HepG2 (cell line): Measurements from ENCODE around the gene FBXL20. TPM values are rescaled to one million over a fixed set of nuclear protein-coding genes. Genes with fewer than 3 reads are reported as not detected.

Experiments
- ATAC-seq: fragments of 200-7000 bp; cut with Tn5 transposase; 3 replicates; pipeline ENCODE4 v1.9.1; 2020; ENCODE audit warnings: mild to moderate bottlenecking, moderate library complexity
- BruUV-seq: library from RNA; stranded (reverse); fragments of 400-500 nt; replicated peaks from 2 replicates; lab custom pipeline; 2021; lab: Mats Ljungman, UMichigan
- CTCF ChIA-PET: fragments of 300-600 bp; formaldehyde crosslinking; extraction: SDS; loops from one replicate; lab custom pipeline; 2021; ENCODE audit warnings: low total read pairs, inconsistent platforms, low intra/inter-chr PET ratio; lab: Yijun Ruan, JAX
- POLR2A ChIA-PET: fragments of 350-600 bp; sonication (Branson Sonifier 250); formaldehyde crosslinking; loops from one replicate; lab custom pipeline; 2020; ENCODE audit warnings: antibody characterized with exemption, inconsistent platforms; lab: Yijun Ruan, JAX
- DNase-seq: peaks from one replicate; pipeline ENCODE4 v3.0.0-alpha.2; 2015; ENCODE audit warnings: low spot score
- FAIRE-seq: peaks from 3 replicates; lab custom pipeline; 2011; peaks lifted over from hg19 to GRCh38; lab: Jason Lieb, UNC
- H2AFZ ChIP-seq: one replicate; pipeline ENCODE4 v1.6.1; 2011; ENCODE audit warnings: low read length, inconsistent platforms
- H3K27ac ChIP-seq: fragments of 300-600 bp; 3 replicates; pipeline ENCODE4 v1.8.0; 2011; ENCODE audit warnings: mixed run types, mild to moderate bottlenecking, mixed read lengths, low read length, inconsistent platforms; ENCODE audit not compliant: insufficient read depth; ENCODE audit errors: extremely low read length
- H3K27me3 ChIP-seq, 2 experiments: fragments of 200-600 bp in 1 of 2; 2 replicates in 1 of 2; 3 replicates in 1 of 2; pipeline versions ENCODE4 v1.6.0 to v1.8.0; 2011; ENCODE audit warnings: low read length in 2 of 2, mild to moderate bottlenecking in 2 of 2, moderate library complexity in 2 of 2, inconsistent platforms in 1 of 2; ENCODE audit not compliant: insufficient read depth in 2 of 2, control insufficient read depth in 1 of 2
- H3K36me3 ChIP-seq, 2 experiments: fragments of 200-600 bp in 1 of 2; replicated peaks in 1 of 2; 2 replicates in 1 of 2; 3 replicates in 1 of 2; pipeline versions ENCODE4 v1.5.1 to v1.8.0; 2011; ENCODE audit warnings: low read length in 2 of 2, inconsistent platforms in 1 of 2; ENCODE audit not compliant: insufficient read depth in 2 of 2, control insufficient read depth in 1 of 2
- H3K4me1 ChIP-seq: 2 replicates; pipeline ENCODE4 v1.5.1; 2012; ENCODE audit warnings: low read length, inconsistent platforms; ENCODE audit not compliant: insufficient read depth
- H3K4me2 ChIP-seq: 2 replicates; pipeline ENCODE4 v1.6.0; 2011; ENCODE audit warnings: low read depth, low read length, inconsistent platforms
- H3K4me3 ChIP-seq, 3 experiments: fragments of 200-600 bp in 1 of 3; sonication (generic), shearing (Covaris generic) in 1 of 3; replicated peaks in 1 of 3; 2 replicates each; pipeline ENCODE4 v1.5.1; 2011 to 2016; ENCODE audit warnings: low read length in 3 of 3, inconsistent platforms in 2 of 3, low read depth in 2 of 3, mild to moderate bottlenecking in 2 of 3, control low read depth in 1 of 3, mixed read lengths in 1 of 3; ENCODE audit not compliant: insufficient read depth in 1 of 3
- H3K79me2 ChIP-seq: one replicate; pipeline ENCODE4 v1.6.1; 2011; ENCODE audit warnings: low read length, inconsistent platforms; ENCODE audit not compliant: insufficient read depth
- H3K9ac ChIP-seq: 2 replicates; pipeline ENCODE4 v1.6.0; 2011; ENCODE audit warnings: mild to moderate bottlenecking, low read depth, low read length, inconsistent platforms; ENCODE audit not compliant: insufficient read depth
- H3K9me3 ChIP-seq: 2 replicates; pipeline ENCODE4 v1.5.1; 2012; ENCODE audit warnings: mild to moderate bottlenecking, low read length
- H4K20me1 ChIP-seq: 2 replicates; pipeline ENCODE4 v1.6.0; 2011; ENCODE audit warnings: inconsistent platforms, mild to moderate bottlenecking, low read length, moderate library complexity; ENCODE audit not compliant: insufficient read depth
- GMEB1 ChIP-seq: sonication (generic); formaldehyde crosslinking; IDR thresholded peaks from 2 replicates; pipeline ENCODE4 v1.5.1; 2020; ENCODE audit warnings: missing genetic modification reagents, mild to moderate bottlenecking, borderline replicate concordance
- HIVEP1 ChIP-seq: sonication (generic); formaldehyde crosslinking; IDR thresholded peaks from 2 replicates; pipeline ENCODE4 v1.4.0; 2020; ENCODE audit warnings: mild to moderate bottlenecking, missing genetic modification reagents
- KDM2A ChIP-seq: sonication (generic); formaldehyde crosslinking; IDR thresholded peaks from 2 replicates; pipeline ENCODE4 v1.4.0; 2020; ENCODE audit warnings: low read depth, missing genetic modification reagents, borderline replicate concordance
- MED13 ChIP-seq: sonication (generic); formaldehyde crosslinking; IDR thresholded peaks from 2 replicates; pipeline ENCODE4 v1.5.0; 2020; ENCODE audit warnings: missing genetic modification reagents
- PAF1 ChIP-seq: IDR thresholded peaks from 2 replicates; pipeline ENCODE4 v1.6.1; 2016; ENCODE audit warnings: missing genetic modification reagents, missing compliant biosample characterization
- POLR2A ChIP-seq, 2 experiments: IDR thresholded peaks; 2 replicates each; pipeline ENCODE4 v1.6.1; 2011; ENCODE audit warnings: low read depth in 2 of 2, low read length in 2 of 2, mild to moderate bottlenecking in 1 of 2, moderate library complexity in 1 of 2; ENCODE audit not compliant: insufficient read depth in 1 of 2
- POLR2AphosphoS2 ChIP-seq: IDR thresholded peaks from 2 replicates; pipeline ENCODE4 v1.6.1; 2011; ENCODE audit warnings: low read depth, low read length, improper control_type of control experiment
- POLR2AphosphoS5 ChIP-seq: IDR thresholded peaks from 2 replicates; pipeline ENCODE4 v1.6.1; 2012; ENCODE audit warnings: low read depth, low read length
- POLR2G ChIP-seq: fragments of 200-400 bp; formaldehyde crosslinking; IDR thresholded peaks from 2 replicates; pipeline ENCODE4 v1.6.1; 2018; ENCODE audit warnings: mild to moderate bottlenecking, low read depth, low read length, moderate library complexity
- RBFOX2 ChIP-seq: fragments of 200-400 bp; formaldehyde crosslinking; IDR thresholded peaks from 2 replicates; pipeline ENCODE4 v1.6.1; 2017; ENCODE audit warnings: low read depth, mild to moderate bottlenecking, low read length
- RBM22 ChIP-seq: fragments of 200-400 bp; formaldehyde crosslinking; optimal IDR thresholded peaks from 2 replicates; pipeline ENCODE3; 2017; ENCODE audit warnings: mild to moderate bottlenecking, low read length, moderate library complexity
- SSRP1 ChIP-seq: IDR thresholded peaks from 2 replicates; pipeline ENCODE4 v1.6.1; 2016; ENCODE audit warnings: control low read depth
- ZSCAN21 ChIP-seq: sonication (generic); formaldehyde crosslinking; IDR thresholded peaks from 2 replicates; pipeline ENCODE4 v1.8.0; 2022; ENCODE audit warnings: mild to moderate bottlenecking, missing genetic modification reagents, moderate library complexity, borderline replicate concordance
- WGBS: methylation state at CpG from one replicate; pipeline ENCODE4 v1.1.6; 2017; ENCODE audit warnings: low lambda C conversion rate; 5-methylcytosine and 5-hydroxymethylcytosine counted together
- in situ Hi-C: cut with HindIII; loops from 2 replicates; pipeline ENCODE4 v1.10.0; 2017; ENCODE audit warnings: low pct_unique_long_range_greater_than_20kb; ENCODE audit not compliant: extremely low pct_ligation_motif_present
- intact Hi-C: fragments of 100-400 bp; cut with micrococcal nuclease; formaldehyde crosslinking; loops from one replicate; pipeline ENCODE4 v1.10.0; 2022; ENCODE audit not compliant: unreplicated experiment
- polyA plus RNA-seq, 8 experiments: library from polyadenylated mRNA; depleted of rRNA in 3 of 8; stranded (reverse) in 7 of 8; unstranded in 1 of 8; fragments of >200 nt; fragmentation: Illumina TruSeq in 4 of 8; extraction: Trizol in 4 of 8; gene quantifications; 2 replicates each; pipeline versions ENCODE4 v1.2.1 to v1.2.3, GENCODE V29; 2011 to 2016; ENCODE audit warnings: low read depth in 4 of 8, missing spikeins in 1 of 8, mixed read lengths in 1 of 8; ENCODE audit not compliant: insufficient read depth in 1 of 8
- total RNA-seq, 5 experiments: library from RNA; depleted of rRNA; stranded (reverse); fragments of >200 nt; fragmentation: Illumina TruSeq; extraction: Trizol; gene quantifications; 2 replicates each; pipeline ENCODE4 v1.2.3, GENCODE V29; 2016; ENCODE audit warnings: low read depth in 1 of 5

The FBXL20 gene
- total and polyA plus RNA-seq, 2 of the 13 experiments (the other 11 are each of a cell fraction or from before 2014, with no cell fraction given): 10.2 to 10.3 TPM

GRCh38 chr17:39205112-39205526, 196.3 kb downstream of the FBXL20 start:
- ATAC-seq: no peak
- 88% methylated on average over 3 of the region's 3 CpGs for WGBS

More at GRCh38 chr17:39205112-39205526, 196.3 kb downstream of the FBXL20 start:
- intact Hi-C loops (no loop called here), in situ Hi-C loops (no loop called here)
- H2AFZ ChIP-seq: no peak overlapping the region
- H3K4me2 ChIP-seq: no peak overlapping the region
- peaks cover 23% of the 10 kb centered on the region for H3K79me2 ChIP-seq
- no peak overlapping the region for H3K27ac ChIP-seq
- H3K27me3 ChIP-seq: peaks cover 6 to 21% of the 10 kb centered on the region in 2 experiments; a peak in 4 of 5 replicates
- peaks cover 26 to 35% of the 10 kb centered on the region in 2 experiments for H3K36me3 ChIP-seq
- ChIA-PET POLR2A (interaction anchor here (0.7 to 3.3 kb wide), 4 partner anchors 33 to 52 kb away, joined by 4 to 24 read pairs (median 6); no protein-coding TSS in a partner anchor), CTCF (interaction anchor here (1.4 to 4.3 kb wide), 2 partner anchors 26 to 40 kb away, joined by 3 to 35 read pairs; no protein-coding TSS in a partner anchor)
- BruUV-seq: no TSS peak
- peak; percentile 4 for FAIRE-seq
- no peaks in the 10 kb centered on the region for H3K9me3 ChIP-seq
- H4K20me1 ChIP-seq: peaks cover 23% of the 10 kb centered on the region
- peaks cover 21% of the 10 kb centered on the region for H3K4me1 ChIP-seq
- DNase-seq: no peak
- no peak overlapping the region for H3K4me3 ChIP-seq
- TF ChIP-seq GMEB1 (CRISPR knock-in tag) (no peak), POLR2AphosphoS5 (peak; percentile 68), RBFOX2 (peak; percentile 59; the same call in 1 of the 2 replicates), POLR2A (IDR thresholded peaks at IDR 0.05; ENCODE audit: insufficient read depth in 1 of 2, low read depth in 2 of 2, low read length in 2 of 2) (peak; percentile 46 to 64; a peak in 3 of 4 replicates), HIVEP1 (CRISPR knock-in tag) (no peak), KDM2A (CRISPR knock-in tag) (peak; percentile 36; the same call in 1 of the 2 replicates), RBM22 (peak; percentile 97), SSRP1 (CRISPR knock-in tag) (peak; percentile 94), ZSCAN21 (CRISPR knock-in tag) (no peak), POLR2G (peak; percentile 49; the same call in 1 of the 2 replicates), POLR2AphosphoS2 (peak; percentile 67), PAF1 (peak; percentile 82), MED13 (no peak)
- no peak overlapping the region for H3K9ac ChIP-seq
